Measurements from ENCODE around the gene ADGRA3. TPM values are rescaled to one million over a fixed set of nuclear protein-coding genes. Genes with fewer than 3 reads are reported as not detected.

ADGRA3 gene
- total and polyA plus RNA-seq, 2 of the 13 experiments (the other 11 are each of a cell fraction or from before 2014, with no cell fraction given): 32.2 to 40.8 TPM

GRCh38 chr4:22460266-22460665 is 55.6 kb downstream of the ADGRA3 start (continued):
- TF ChIP-seq GPBP1L1 (CRISPR knock-in tag; IDR thresholded peaks at IDR 0.05) (no peak), MXI1 (IDR thresholded peaks at IDR 0.05; ENCODE audit: borderline replicate concordance, low read depth, low read length) (no peak), ZSCAN22 (CRISPR knock-in tag; IDR thresholded peaks at IDR 0.05) (no peak), ZFP37 (CRISPR knock-in tag; IDR thresholded peaks at IDR 0.05; ENCODE audit: borderline replicate concordance) (no peak), TBX3 (IDR thresholded peaks at IDR 0.05; ENCODE audit: borderline replicate concordance) (no peak), GFI1 (CRISPR knock-in tag; IDR thresholded peaks at IDR 0.05; ENCODE audit: borderline replicate concordance) (no peak), TEAD3 (CRISPR knock-in tag; optimal IDR thresholded peaks at IDR 0.05; ENCODE audit: borderline replicate concordance) (no peak), HDAC2 (CRISPR knock-in tag; IDR thresholded peaks at IDR 0.05) (peak; percentile 40; the same call in 1 of the 2 replicates), ZC3H4 (CRISPR knock-in tag; IDR thresholded peaks at IDR 0.05; ENCODE audit: borderline replicate concordance) (no peak), ZNF891 (CRISPR knock-in tag; IDR thresholded peaks at IDR 0.05) (no peak), ZNF776 (CRISPR knock-in tag; IDR thresholded peaks at IDR 0.05) (no peak), THRA (CRISPR knock-in tag; IDR thresholded peaks at IDR 0.05; ENCODE audit: borderline replicate concordance) (no peak), ZNF766 (CRISPR knock-in tag; IDR thresholded peaks at IDR 0.05; ENCODE audit: borderline replicate concordance) (no peak), CHD4 (IDR thresholded peaks at IDR 0.05; ENCODE audit: borderline replicate concordance, low read length) (no peak), CERS6 (CRISPR knock-in tag; IDR thresholded peaks at IDR 0.05) (no peak), BCL6 (CRISPR knock-in tag; IDR thresholded peaks at IDR 0.05) (peak; percentile 27; the same call in 1 of the 2 replicates), AGO2 (optimal IDR thresholded peaks at IDR 0.05; ENCODE audit: low read depth, low read length) (no peak), EP300 (IDR thresholded peaks at IDR 0.05; ENCODE audit: low read depth in 2 of 2, low read length in 2 of 2) (peak in 1 of 2 experiments; percentile 83; a peak in 2 of 4 replicates), EP300 (CRISPR knock-in tag; IDR thresholded peaks at IDR 0.05; ENCODE audit: borderline replicate concordance) (no peak), ZNF367 (CRISPR knock-in tag; IDR thresholded peaks at IDR 0.05; ENCODE audit: borderline replicate concordance) (no peak), RXRB (CRISPR knock-in tag; IDR thresholded peaks at IDR 0.05; ENCODE audit: borderline replicate concordance) (peak; percentile 48; the same call in 1 of the 2 replicates), HIC2 (CRISPR knock-in tag; IDR thresholded peaks at IDR 0.05; ENCODE audit: low read depth) (no peak), NFIC (IDR thresholded peaks at IDR 0.05; ENCODE audit: low read length) (no peak), ZSCAN20 (CRISPR knock-in tag; IDR thresholded peaks at IDR 0.05; ENCODE audit: borderline replicate concordance) (no peak), ZNF549 (CRISPR knock-in tag; IDR thresholded peaks at IDR 0.05) (no peak), ZNF432 (CRISPR knock-in tag; IDR thresholded peaks at IDR 0.05; ENCODE audit: borderline replicate concordance) (no peak), FLYWCH1 (CRISPR knock-in tag; IDR thresholded peaks at IDR 0.05) (no peak), ZSCAN9 (CRISPR knock-in tag; IDR thresholded peaks at IDR 0.05; ENCODE audit: borderline replicate concordance) (no peak)
